Ectodermal cell (in vitro differentiated cells): ENCODE data around the gene SPEG. TPM values are rescaled to one million over a fixed set of nuclear protein-coding genes. Genes with fewer than 3 reads are reported as not detected.
"Not testable (repeated sequence)": the region's sequence is repeated elsewhere in the genome, so short reads cannot be mapped to it uniquely, and the experiment has no call there.

ENCODE experiments used
- H3K27ac ChIP-seq: 2 replicates; pipeline ENCODE4 v1.7.0; 2013; ENCODE audit warnings: mild to moderate bottlenecking, low read depth, low read length; ENCODE audit not compliant: insufficient read depth, poor library complexity, severe bottlenecking
- H3K27me3 ChIP-seq: 2 replicates; pipeline ENCODE4 v1.7.0; 2013; ENCODE audit warnings: mild to moderate bottlenecking, low read length; ENCODE audit not compliant: insufficient read depth, control insufficient read depth, poor library complexity, severe bottlenecking
- H3K36me3 ChIP-seq: one replicate; pipeline ENCODE4 v1.7.0; 2013; ENCODE audit warnings: low read length; ENCODE audit not compliant: control insufficient read depth, insufficient read depth
- H3K4me1 ChIP-seq: one replicate; pipeline ENCODE4 v1.7.0; 2013; ENCODE audit warnings: low read length; ENCODE audit not compliant: control insufficient read depth, insufficient read depth
- H3K4me3 ChIP-seq: 2 replicates; pipeline ENCODE4 v1.7.0; 2013; ENCODE audit warnings: low read depth, low read length, control low read depth; ENCODE audit not compliant: insufficient read depth
- H3K9me3 ChIP-seq: 2 replicates; pipeline ENCODE4 v1.7.0; 2013; ENCODE audit warnings: mild to moderate bottlenecking, low read length, moderate library complexity; ENCODE audit not compliant: control insufficient read depth
- WGBS, 2 experiments: methylation state at CpG; one replicate each; pipeline ENCODE4 v1.1.7; 2013; ENCODE audit warnings: missing lambda C conversion rate in 2 of 2; 5-methylcytosine and 5-hydroxymethylcytosine counted together
- polyA plus RNA-seq, 4 experiments: library from polyadenylated mRNA; stranded (reverse); fragments of 50-300 nt; gene quantifications; one replicate each; pipeline ENCODE4 v1.2.3, GENCODE V29; 2013

SPEG gene
- polyA plus RNA-seq (2013, experiment 1 of 4): 19.7 TPM
- polyA plus RNA-seq (2013, experiment 2 of 4): 20.8 TPM
- polyA plus RNA-seq (2013, experiment 3 of 4): 19.4 TPM
- 25.0 TPM for polyA plus RNA-seq (2013, experiment 4 of 4)

- 27 to 33% methylated on average over 77 of the region's 77 CpGs for WGBS, 2 experiments
- no peaks in the 10 kb centered on the region for H3K36me3 ChIP-seq
- no peak within 1 kb of the TSS for H3K27ac ChIP-seq
- no peaks in the 10 kb centered on the region for H3K9me3 ChIP-seq
- peak within 1 kb of the TSS; percentile 29 for H3K4me3 ChIP-seq
- peaks cover 8% of the 10 kb centered on the region for H3K4me1 ChIP-seq
- peaks cover 39% of the 10 kb centered on the region for H3K27me3 ChIP-seq
Measured at GRCh38 chr2:219434718-219435525, at the start of gene SPEG. SPEG (plus strand) TSS chr2:219434843; CDS start chr2:219434978, 135 bp downstream.

GRCh38 chr2:219384859-219385258, 49.8 kb upstream of the SPEG start:
- Histone ChIP-seq H3K27me3 (peaks cover 6% of the 10 kb centered on the region), H3K9me3 (no peaks in the 10 kb centered on the region), H3K4me3 (no peak overlapping the region), H3K4me1 (peaks cover 5% of the 10 kb centered on the region), H3K27ac (no peak overlapping the region), H3K36me3 (peaks cover 6% of the 10 kb centered on the region)
- WGBS, 2 experiments: 90 to 97% methylated on average over 2 of the region's 2 CpGs

GRCh38 chr2:219385958-219386520, 48.6 kb upstream of the SPEG start:
- 95% methylated on average over 19 of the region's 19 CpGs for WGBS, 2 experiments
- Histone ChIP-seq H3K4me3 (no peak overlapping the region), H3K27ac (no peak overlapping the region), H3K27me3 (peaks cover 6% of the 10 kb centered on the region), H3K4me1 (peaks cover 5% of the 10 kb centered on the region), H3K36me3 (peaks cover 6% of the 10 kb centered on the region), H3K9me3 (no peaks in the 10 kb centered on the region)

- Histone ChIP-seq H3K4me3 (peak overlapping the region; percentile 75), H3K9me3 (no peaks in the 10 kb centered on the region), H3K27me3 (peaks cover 6% of the 10 kb centered on the region), H3K27ac (no peak overlapping the region), H3K36me3 (peaks cover 6% of the 10 kb centered on the region), H3K4me1 (peaks cover 5% of the 10 kb centered on the region)
- WGBS, 2 experiments: 52 to 56% methylated on average over 19 of the region's 19 CpGs
Measured at GRCh38 chr2:219386532-219387280, 47.9 kb upstream of the SPEG start.

- peak within 1 kb of the TSS; percentile 75 for H3K4me3 ChIP-seq
- H3K27ac ChIP-seq: peak within 1 kb of the TSS; percentile 50
- peaks cover 5% of the 10 kb centered on the region for H3K36me3 ChIP-seq
- H3K9me3 ChIP-seq: no peaks in the 10 kb centered on the region
- 0% methylated on average over 73 to 75 of the region's 76 CpGs for whole genome bisulfite sequencing, 2 experiments
- H3K4me1 ChIP-seq: peaks cover 5% of the 10 kb centered on the region
- H3K27me3 ChIP-seq: peaks cover 6% of the 10 kb centered on the region
Measured at GRCh38 chr2:219387306-219388120, 47.1 kb upstream of the SPEG start, which contains the start of gene DNPEP. DNPEP (minus strand) TSS chr2:219387912; CDS start chr2:219387794, 118 bp downstream.

GRCh38 chr2:219388121-219388906, 46.3 kb upstream of the SPEG start:
- 2% methylated on average over 75 to 78 of the region's 78 CpGs for WGBS, 2 experiments
- no peaks in the 10 kb centered on the region for H3K36me3 ChIP-seq
- peaks cover 5% of the 10 kb centered on the region for H3K4me1 ChIP-seq
- H3K4me3 ChIP-seq: peak overlapping the region; percentile 37
- peaks cover 6% of the 10 kb centered on the region for H3K27me3 ChIP-seq
- no peaks in the 10 kb centered on the region for H3K9me3 ChIP-seq
- H3K27ac ChIP-seq: no peak overlapping the region

- peaks cover 5% of the 10 kb centered on the region for H3K4me1 ChIP-seq
- H3K9me3 ChIP-seq: no peaks in the 10 kb centered on the region
- H3K36me3 ChIP-seq: no peaks in the 10 kb centered on the region
- H3K27ac ChIP-seq: no peak overlapping the region
- H3K4me3 ChIP-seq: peak overlapping the region; percentile 37
- WGBS, 2 experiments: 74% methylated on average over 6 of the region's 6 CpGs
- peaks cover 6% of the 10 kb centered on the region for H3K27me3 ChIP-seq
Measured at GRCh38 chr2:219388907-219389156, 45.8 kb upstream of the SPEG start.

GRCh38 chr2:219392754-219393153, 41.9 kb upstream of the SPEG start:
- WGBS, 2 experiments: 92 to 94% methylated on average over 9 of the region's 9 CpGs
- no peaks in the 10 kb centered on the region for H3K9me3 ChIP-seq

GRCh38 chr2:219395056-219395455, 39.6 kb upstream of the SPEG start:
- not testable (repeated sequence) for H3K27me3 ChIP-seq, H3K27ac ChIP-seq, H3K4me3 ChIP-seq, H3K9me3 ChIP-seq, H3K36me3 ChIP-seq, H3K4me1 ChIP-seq
- 94 to 97% methylated on average over 9 of the region's 9 CpGs for WGBS, 2 experiments

More at GRCh38 chr2:219392754-219393153, 41.9 kb upstream of the SPEG start:
- H3K27me3 ChIP-seq: no peaks in the 10 kb centered on the region
- H3K4me1 ChIP-seq: no peaks in the 10 kb centered on the region
- H3K36me3 ChIP-seq: no peaks in the 10 kb centered on the region
- H3K27ac ChIP-seq: no peak overlapping the region
- H3K4me3 ChIP-seq: no peak overlapping the region
